K562 (cell line): ENCODE measurements around the gene OSBPL3. TPM values are rescaled to one million over a fixed set of nuclear protein-coding genes. Genes with fewer than 3 reads are reported as not detected.

ENCODE experiments used
- EWSR1 ChIP-seq: fragments of 450-650 bp; IDR thresholded peaks from 2 replicates; pipeline ENCODE4 v1.6.1; 2018; ENCODE audit warnings: borderline replicate concordance, mild to moderate bottlenecking, low read depth, moderate library complexity; ENCODE audit not compliant: partially characterized antibody
- MED1 ChIP-seq: sonication (generic); formaldehyde crosslinking; IDR thresholded peaks from 2 replicates; pipeline ENCODE4 v1.8.1; 2023; ENCODE audit warnings: missing genetic modification reagents, borderline replicate concordance
- NCOR1 ChIP-seq: fragments of 450-650 bp; IDR thresholded peaks from 2 replicates; pipeline ENCODE4 v1.6.1; 2016; ENCODE audit warnings: mild to moderate bottlenecking, moderate library complexity
- NFE2L1 ChIP-seq: fragments of 450-650 bp; IDR thresholded peaks from 2 replicates; pipeline ENCODE4 v1.6.1; 2016; ENCODE audit warnings: missing genetic modification characterization, low read depth, mild to moderate bottlenecking, missing compliant biosample characterization, moderate library complexity, borderline replicate concordance
- PCBP2 ChIP-seq: fragments of 200-400 bp; formaldehyde crosslinking; IDR thresholded peaks from 2 replicates; pipeline ENCODE4 v1.6.1; 2018; ENCODE audit warnings: low read length, low read depth, mild to moderate bottlenecking, moderate library complexity; ENCODE audit not compliant: poor library complexity, severe bottlenecking
- SMARCA5 ChIP-seq: fragments of 450-650 bp; IDR thresholded peaks from 2 replicates; pipeline ENCODE4 v1.6.1; 2016
- SP1 ChIP-seq: sonication (generic); formaldehyde crosslinking; IDR thresholded peaks from 2 replicates; pipeline ENCODE4 v1.8.1; 2022; ENCODE audit warnings: mild to moderate bottlenecking, missing genetic modification reagents
- TBP ChIP-seq: optimal IDR thresholded peaks from 2 replicates; pipeline ENCODE3; 2011; ENCODE audit warnings: low read depth, low read length, improper control_type of control experiment
- TCF7L2 ChIP-seq: fragments of 150-350 bp; IDR thresholded peaks from 2 replicates; pipeline ENCODE4 v1.6.1; 2016; ENCODE audit warnings: low read depth, mild to moderate bottlenecking, low read length, moderate library complexity
- ZFP30 ChIP-seq: fragments of 250-450 bp; sonication (Bioruptor Pico); IDR thresholded peaks from 2 replicates; pipeline ENCODE4 v1.8.0; 2022; ENCODE audit warnings: moderate library complexity, mild to moderate bottlenecking, inconsistent platforms, borderline replicate concordance
- ZNF589 ChIP-seq: fragments of 200-800 bp; sonication (Bioruptor generic); IDR thresholded peaks from 2 replicates; pipeline ENCODE4 v1.6.1; 2016; ENCODE audit warnings: low read depth, missing genetic modification characterization, missing compliant biosample characterization
- polyA plus RNA-seq, 8 experiments: library from polyadenylated mRNA; depleted of rRNA in 4 of 8; stranded (reverse) in 5 of 8; unstranded in 3 of 8; fragments of >200 nt; fragmentation: Nextera tagmentation in 2 of 8; fragmentation: Illumina TruSeq in 1 of 8; extraction: Ambion mirVana in 2 of 8; extraction: Trizol in 1 of 8; gene quantifications; 2 replicates each; pipeline versions ENCODE4 v1.2.1 to v1.2.3, GENCODE V29; 2011 to 2014; ENCODE audit warnings: inconsistent platforms in 1 of 8, missing spikeins in 1 of 8
- total RNA-seq, 7 experiments: library from RNA; depleted of rRNA in 6 of 7; stranded (reverse); fragments of >200 nt in 6 of 7; fragmentation: Illumina TruSeq in 2 of 7; extraction: Trizol in 2 of 7; gene quantifications; 2 replicates each; pipeline versions ENCODE4 v1.2.1 to v1.2.3, GENCODE V29; 2011 to 2021; ENCODE audit warnings: low replicate concordance in 1 of 7
- TF ChIP-seq, protein P1 (sequence below), 2 experiments: fragments of 450-650 bp; IDR thresholded peaks; 2 replicates each; pipeline ENCODE4 v1.6.1; 2018; ENCODE audit warnings: mild to moderate bottlenecking in 2 of 2, low read depth in 1 of 2; ENCODE audit not compliant: partially characterized antibody in 2 of 2
- TF ChIP-seq, protein P2 (sequence below): fragments of 250-450 bp; sonication (Bioruptor Pico); IDR thresholded peaks from 2 replicates; pipeline ENCODE4 v1.4.0; 2020
- TF ChIP-seq, protein P3 (sequence below): fragments of 250-450 bp; sonication (Bioruptor Pico); IDR thresholded peaks from 2 replicates; pipeline ENCODE4 v1.8.0; 2021; ENCODE audit warnings: moderate library complexity, mild to moderate bottlenecking, inconsistent platforms

The OSBPL3 gene
- total and polyA plus RNA-seq, 9 of the 15 experiments (the other 6 are each of a cell fraction or from before 2014, with no cell fraction given), result 4.8 to 37.2 (median 26.5) TPM

DNA sequence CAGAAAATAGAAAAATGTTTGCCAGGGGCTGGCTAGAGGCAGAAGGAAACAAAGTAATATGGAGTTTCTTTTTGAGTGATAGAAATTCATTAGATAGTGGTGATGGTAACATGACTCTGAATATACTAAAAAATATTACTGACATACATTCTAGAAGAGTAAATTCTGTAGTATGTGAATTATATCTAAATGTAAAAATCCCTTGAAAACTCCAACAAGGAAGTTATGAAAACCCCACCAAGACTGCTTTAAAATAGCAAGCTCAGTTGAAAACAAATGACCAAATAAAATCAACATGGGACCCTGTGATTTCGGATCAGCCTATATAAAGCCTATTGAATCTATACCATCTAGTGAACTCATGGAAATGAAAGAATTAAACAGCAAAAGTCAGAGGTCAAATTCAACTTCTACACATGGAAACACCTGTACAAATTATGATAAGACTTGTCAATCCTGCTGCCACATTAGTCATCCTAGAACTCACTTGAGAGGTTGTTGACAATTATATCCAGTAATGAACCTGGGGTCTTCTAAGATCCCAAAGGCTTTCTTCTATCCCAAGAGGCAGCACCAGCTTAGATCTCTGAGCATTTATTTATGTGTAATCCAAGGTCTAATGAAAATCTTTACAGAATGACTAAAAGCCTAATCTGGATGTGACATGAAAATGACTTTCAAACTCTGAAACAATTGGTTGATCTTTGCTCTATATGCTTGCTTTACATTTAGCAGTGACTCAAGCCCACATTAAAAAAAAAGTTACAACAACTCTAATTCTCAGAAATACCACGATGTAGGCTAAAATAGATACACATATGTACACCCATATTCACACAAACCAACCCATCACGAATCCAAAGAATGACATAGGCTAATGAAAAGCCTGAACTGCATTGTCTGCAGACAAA, 59.3 kb downstream of the OSBPL3 start (continued):
- TF ChIP-seq, protein P1, sequence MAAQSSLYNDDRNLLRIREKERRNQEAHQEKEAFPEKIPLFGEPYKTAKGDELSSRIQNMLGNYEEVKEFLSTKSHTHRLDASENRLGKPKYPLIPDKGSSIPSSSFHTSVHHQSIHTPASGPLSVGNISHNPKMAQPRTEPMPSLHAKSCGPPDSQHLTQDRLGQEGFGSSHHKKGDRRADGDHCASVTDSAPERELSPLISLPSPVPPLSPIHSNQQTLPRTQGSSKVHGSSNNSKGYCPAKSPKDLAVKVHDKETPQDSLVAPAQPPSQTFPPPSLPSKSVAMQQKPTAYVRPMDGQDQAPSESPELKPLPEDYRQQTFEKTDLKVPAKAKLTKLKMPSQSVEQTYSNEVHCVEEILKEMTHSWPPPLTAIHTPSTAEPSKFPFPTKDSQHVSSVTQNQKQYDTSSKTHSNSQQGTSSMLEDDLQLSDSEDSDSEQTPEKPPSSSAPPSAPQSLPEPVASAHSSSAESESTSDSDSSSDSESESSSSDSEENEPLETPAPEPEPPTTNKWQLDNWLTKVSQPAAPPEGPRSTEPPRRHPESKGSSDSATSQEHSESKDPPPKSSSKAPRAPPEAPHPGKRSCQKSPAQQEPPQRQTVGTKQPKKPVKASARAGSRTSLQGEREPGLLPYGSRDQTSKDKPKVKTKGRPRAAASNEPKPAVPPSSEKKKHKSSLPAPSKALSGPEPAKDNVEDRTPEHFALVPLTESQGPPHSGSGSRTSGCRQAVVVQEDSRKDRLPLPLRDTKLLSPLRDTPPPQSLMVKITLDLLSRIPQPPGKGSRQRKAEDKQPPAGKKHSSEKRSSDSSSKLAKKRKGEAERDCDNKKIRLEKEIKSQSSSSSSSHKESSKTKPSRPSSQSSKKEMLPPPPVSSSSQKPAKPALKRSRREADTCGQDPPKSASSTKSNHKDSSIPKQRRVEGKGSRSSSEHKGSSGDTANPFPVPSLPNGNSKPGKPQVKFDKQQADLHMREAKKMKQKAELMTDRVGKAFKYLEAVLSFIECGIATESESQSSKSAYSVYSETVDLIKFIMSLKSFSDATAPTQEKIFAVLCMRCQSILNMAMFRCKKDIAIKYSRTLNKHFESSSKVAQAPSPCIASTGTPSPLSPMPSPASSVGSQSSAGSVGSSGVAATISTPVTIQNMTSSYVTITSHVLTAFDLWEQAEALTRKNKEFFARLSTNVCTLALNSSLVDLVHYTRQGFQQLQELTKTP (IDR thresholded peaks at IDR 0.05; ENCODE audit: low read depth in 1 of 2, partially characterized antibody in 2 of 2), result peak in 1 of 2 experiments; percentile 26
- no peak for TF ChIP-seq TBP
- TF ChIP-seq, protein P2, sequence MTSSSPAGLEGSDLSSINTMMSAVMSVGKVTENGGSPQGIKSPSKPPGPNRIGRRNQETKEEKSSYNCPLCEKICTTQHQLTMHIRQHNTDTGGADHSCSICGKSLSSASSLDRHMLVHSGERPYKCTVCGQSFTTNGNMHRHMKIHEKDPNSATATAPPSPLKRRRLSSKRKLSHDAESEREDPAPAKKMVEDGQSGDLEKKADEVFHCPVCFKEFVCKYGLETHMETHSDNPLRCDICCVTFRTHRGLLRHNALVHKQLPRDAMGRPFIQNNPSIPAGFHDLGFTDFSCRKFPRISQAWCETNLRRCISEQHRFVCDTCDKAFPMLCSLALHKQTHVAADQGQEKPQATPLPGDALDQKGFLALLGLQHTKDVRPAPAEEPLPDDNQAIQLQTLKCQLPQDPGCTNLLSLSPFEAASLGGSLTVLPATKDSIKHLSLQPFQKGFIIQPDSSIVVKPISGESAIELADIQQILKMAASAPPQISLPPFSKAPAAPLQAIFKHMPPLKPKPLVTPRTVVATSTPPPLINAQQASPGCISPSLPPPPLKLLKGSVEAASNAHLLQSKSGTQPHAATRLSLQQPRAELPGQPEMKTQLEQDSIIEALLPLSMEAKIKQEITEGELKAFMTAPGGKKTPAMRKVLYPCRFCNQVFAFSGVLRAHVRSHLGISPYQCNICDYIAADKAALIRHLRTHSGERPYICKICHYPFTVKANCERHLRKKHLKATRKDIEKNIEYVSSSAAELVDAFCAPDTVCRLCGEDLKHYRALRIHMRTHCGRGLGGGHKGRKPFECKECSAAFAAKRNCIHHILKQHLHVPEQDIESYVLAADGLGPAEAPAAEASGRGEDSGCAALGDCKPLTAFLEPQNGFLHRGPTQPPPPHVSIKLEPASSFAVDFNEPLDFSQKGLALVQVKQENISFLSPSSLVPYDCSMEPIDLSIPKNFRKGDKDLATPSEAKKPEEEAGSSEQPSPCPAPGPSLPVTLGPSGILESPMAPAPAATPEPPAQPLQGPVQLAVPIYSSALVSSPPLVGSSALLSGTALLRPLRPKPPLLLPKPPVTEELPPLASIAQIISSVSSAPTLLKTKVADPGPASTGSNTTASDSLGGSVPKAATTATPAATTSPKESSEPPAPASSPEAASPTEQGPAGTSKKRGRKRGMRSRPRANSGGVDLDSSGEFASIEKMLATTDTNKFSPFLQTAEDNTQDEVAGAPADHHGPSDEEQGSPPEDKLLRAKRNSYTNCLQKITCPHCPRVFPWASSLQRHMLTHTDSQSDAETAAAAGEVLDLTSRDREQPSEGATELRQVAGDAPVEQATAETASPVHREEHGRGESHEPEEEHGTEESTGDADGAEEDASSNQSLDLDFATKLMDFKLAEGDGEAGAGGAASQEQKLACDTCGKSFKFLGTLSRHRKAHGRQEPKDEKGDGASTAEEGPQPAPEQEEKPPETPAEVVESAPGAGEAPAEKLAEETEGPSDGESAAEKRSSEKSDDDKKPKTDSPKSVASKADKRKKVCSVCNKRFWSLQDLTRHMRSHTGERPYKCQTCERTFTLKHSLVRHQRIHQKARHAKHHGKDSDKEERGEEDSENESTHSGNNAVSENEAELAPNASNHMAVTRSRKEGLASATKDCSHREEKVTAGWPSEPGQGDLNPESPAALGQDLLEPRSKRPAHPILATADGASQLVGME (CRISPR knock-in tag), result no peak
- no peak for TF ChIP-seq ZNF589 (CRISPR knock-in tag)
- no peak for TF ChIP-seq NFE2L1 (tag)
- no peak for TF ChIP-seq TCF7L2
- no peak for TF ChIP-seq EWSR1
- TF ChIP-seq, protein P3, sequence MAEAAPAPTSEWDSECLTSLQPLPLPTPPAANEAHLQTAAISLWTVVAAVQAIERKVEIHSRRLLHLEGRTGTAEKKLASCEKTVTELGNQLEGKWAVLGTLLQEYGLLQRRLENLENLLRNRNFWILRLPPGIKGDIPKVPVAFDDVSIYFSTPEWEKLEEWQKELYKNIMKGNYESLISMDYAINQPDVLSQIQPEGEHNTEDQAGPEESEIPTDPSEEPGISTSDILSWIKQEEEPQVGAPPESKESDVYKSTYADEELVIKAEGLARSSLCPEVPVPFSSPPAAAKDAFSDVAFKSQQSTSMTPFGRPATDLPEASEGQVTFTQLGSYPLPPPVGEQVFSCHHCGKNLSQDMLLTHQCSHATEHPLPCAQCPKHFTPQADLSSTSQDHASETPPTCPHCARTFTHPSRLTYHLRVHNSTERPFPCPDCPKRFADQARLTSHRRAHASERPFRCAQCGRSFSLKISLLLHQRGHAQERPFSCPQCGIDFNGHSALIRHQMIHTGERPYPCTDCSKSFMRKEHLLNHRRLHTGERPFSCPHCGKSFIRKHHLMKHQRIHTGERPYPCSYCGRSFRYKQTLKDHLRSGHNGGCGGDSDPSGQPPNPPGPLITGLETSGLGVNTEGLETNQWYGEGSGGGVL, result no peak
- TF ChIP-seq ZFP30 (CRISPR knock-in tag), result no peak
- no peak for TF ChIP-seq SMARCA5
- TF ChIP-seq NCOR1, result no peak
- no peak for TF ChIP-seq PCBP2
- no peak for TF ChIP-seq MED1 (CRISPR knock-in tag)
- no peak for TF ChIP-seq SP1 (CRISPR knock-in tag)
